ENCODE results near the gene MS4A18.

DNA sequence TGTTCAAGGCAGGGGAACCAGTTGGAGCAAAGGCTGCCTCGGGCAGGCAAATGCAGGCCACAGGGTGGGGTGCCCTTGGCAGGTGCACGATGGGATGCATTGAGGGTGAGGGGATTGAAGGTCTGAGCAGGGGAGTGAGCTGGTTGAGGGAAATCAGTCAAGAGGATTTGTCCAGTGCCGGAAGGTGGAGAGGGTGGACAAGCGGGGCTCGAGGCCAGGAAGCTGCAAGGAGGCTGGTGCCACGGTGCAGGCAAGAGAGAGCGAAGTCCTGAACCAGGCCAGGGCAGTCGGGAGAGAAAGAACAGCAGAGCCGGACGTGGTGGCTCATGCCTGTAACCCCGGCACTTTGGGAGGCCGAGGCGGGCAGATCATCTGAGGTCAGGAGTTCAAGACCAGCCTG is 50.2 kb downstream of the MS4A18 start:
- TF ChIP-seq, protein P1, sequence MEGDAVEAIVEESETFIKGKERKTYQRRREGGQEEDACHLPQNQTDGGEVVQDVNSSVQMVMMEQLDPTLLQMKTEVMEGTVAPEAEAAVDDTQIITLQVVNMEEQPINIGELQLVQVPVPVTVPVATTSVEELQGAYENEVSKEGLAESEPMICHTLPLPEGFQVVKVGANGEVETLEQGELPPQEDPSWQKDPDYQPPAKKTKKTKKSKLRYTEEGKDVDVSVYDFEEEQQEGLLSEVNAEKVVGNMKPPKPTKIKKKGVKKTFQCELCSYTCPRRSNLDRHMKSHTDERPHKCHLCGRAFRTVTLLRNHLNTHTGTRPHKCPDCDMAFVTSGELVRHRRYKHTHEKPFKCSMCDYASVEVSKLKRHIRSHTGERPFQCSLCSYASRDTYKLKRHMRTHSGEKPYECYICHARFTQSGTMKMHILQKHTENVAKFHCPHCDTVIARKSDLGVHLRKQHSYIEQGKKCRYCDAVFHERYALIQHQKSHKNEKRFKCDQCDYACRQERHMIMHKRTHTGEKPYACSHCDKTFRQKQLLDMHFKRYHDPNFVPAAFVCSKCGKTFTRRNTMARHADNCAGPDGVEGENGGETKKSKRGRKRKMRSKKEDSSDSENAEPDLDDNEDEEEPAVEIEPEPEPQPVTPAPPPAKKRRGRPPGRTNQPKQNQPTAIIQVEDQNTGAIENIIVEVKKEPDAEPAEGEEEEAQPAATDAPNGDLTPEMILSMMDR (IDR thresholded peaks at IDR 0.05; ENCODE audit: poor library complexity), result no peak
- no peak for TF ChIP-seq EZH2 (IDR thresholded peaks at IDR 0.05; ENCODE audit: borderline replicate concordance)
- no peak for TF ChIP-seq EZH2phosphoT487 (IDR thresholded peaks at IDR 0.05; ENCODE audit: low read depth, severe bottlenecking, unreplicated experiment)
